Skeletal muscle tissue (tissue), 4 donors: ENCODE results near the gene DUSP22. TPM values are rescaled to one million over a fixed set of nuclear protein-coding genes. Genes with fewer than 3 reads are reported as not detected.
"Not testable (repeated sequence)": the region's sequence is repeated elsewhere in the genome, so short reads cannot be mapped to it uniquely, and the experiment has no call there.

ENCODE experiments used
- H3K27ac ChIP-seq: one replicate; pipeline ENCODE4 v1.7.0; 2013; ENCODE audit warnings: mild to moderate bottlenecking, low read depth, low read length, inconsistent platforms
- H3K27me3 ChIP-seq, 3 donors: one replicate each; pipeline ENCODE4 v1.7.0; 2013; ENCODE audit warnings: low read length in 3 of 3; ENCODE audit not compliant: control insufficient read depth in 3 of 3, insufficient read depth in 3 of 3
- H3K36me3 ChIP-seq, 3 donors: one replicate each; pipeline ENCODE4 v1.7.0; 2013; ENCODE audit warnings: low read length in 3 of 3; ENCODE audit not compliant: control insufficient read depth in 3 of 3, insufficient read depth in 3 of 3
- H3K4me1 ChIP-seq, 3 donors: one replicate each; pipeline ENCODE4 v1.7.0; 2013; ENCODE audit warnings: low read length in 3 of 3, mild to moderate bottlenecking in 3 of 3; ENCODE audit not compliant: control insufficient read depth in 3 of 3, insufficient read depth in 3 of 3
- H3K4me3 ChIP-seq, 3 donors: one replicate each; pipeline ENCODE4 v1.7.0; 2013; ENCODE audit warnings: low read length in 3 of 3
- H3K9ac ChIP-seq, 3 donors: one replicate each; pipeline ENCODE4 v1.7.0; 2013; ENCODE audit warnings: low read length in 3 of 3, mild to moderate bottlenecking in 3 of 3, moderate library complexity in 2 of 3, low read depth in 1 of 3
- H3K9me3 ChIP-seq, 3 donors: one replicate each; pipeline ENCODE4 v1.7.0; 2013; ENCODE audit warnings: low read length in 3 of 3; ENCODE audit not compliant: control insufficient read depth in 3 of 3
- total RNA-seq: library from RNA; depleted of rRNA; stranded (reverse); fragments of >200 nt; gene quantifications from one replicate; pipeline ENCODE4 v1.2.3, GENCODE V29; 2014
- donor health status: Osteomylitis.

Gene DUSP22
- total RNA-seq, 1 donor from 2014 or later, result 17.7 TPM

- peaks cover 15 to 24% (median 23%) of the 10 kb centered on the region in 3 donors for H3K4me1 ChIP-seq
- no peak overlapping the region for H3K9ac ChIP-seq
- no peak overlapping the region for H3K27ac ChIP-seq
- no peaks in the 10 kb centered on the region for H3K27me3 ChIP-seq
- no peak overlapping the region for H3K4me3 ChIP-seq
- peaks cover 0 to 5% (median 0%) of the 10 kb centered on the region in 3 donors for H3K36me3 ChIP-seq
- no peaks in the 10 kb centered on the region for H3K9me3 ChIP-seq
These were observed 30.8 kb downstream of the DUSP22 start for GRCh38 chr6:322940-323729.

DNA sequence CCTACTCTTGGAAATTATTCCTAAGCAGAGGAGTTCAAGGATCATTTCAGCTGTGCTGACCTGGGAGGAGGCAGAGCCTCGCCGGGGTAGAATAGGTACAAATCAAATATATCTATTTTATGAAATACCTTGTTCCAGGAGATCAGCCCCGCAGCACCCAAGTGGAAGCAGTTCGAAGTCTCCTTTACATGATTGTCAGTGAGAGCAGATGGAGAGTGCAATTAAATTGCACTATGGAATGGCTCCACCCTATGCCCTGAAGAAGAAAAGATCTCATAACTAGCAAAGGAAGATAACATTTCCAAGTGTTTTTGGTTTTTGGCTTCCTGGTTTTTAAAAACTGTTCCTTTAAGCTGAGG lies 31.4 kb downstream of the DUSP22 start:
- Histone ChIP-seq H3K9me3 (no peaks in the 10 kb centered on the region), H3K27me3 (no peaks in the 10 kb centered on the region), H3K27ac (no peak overlapping the region), H3K9ac (no peak overlapping the region), H3K36me3 (peaks cover 0 to 5% (median 0%) of the 10 kb centered on the region in 3 donors), H3K4me3 (no peak overlapping the region), H3K4me1 (peaks cover 18 to 25% (median 25%) of the 10 kb centered on the region in 3 donors)

DNA sequence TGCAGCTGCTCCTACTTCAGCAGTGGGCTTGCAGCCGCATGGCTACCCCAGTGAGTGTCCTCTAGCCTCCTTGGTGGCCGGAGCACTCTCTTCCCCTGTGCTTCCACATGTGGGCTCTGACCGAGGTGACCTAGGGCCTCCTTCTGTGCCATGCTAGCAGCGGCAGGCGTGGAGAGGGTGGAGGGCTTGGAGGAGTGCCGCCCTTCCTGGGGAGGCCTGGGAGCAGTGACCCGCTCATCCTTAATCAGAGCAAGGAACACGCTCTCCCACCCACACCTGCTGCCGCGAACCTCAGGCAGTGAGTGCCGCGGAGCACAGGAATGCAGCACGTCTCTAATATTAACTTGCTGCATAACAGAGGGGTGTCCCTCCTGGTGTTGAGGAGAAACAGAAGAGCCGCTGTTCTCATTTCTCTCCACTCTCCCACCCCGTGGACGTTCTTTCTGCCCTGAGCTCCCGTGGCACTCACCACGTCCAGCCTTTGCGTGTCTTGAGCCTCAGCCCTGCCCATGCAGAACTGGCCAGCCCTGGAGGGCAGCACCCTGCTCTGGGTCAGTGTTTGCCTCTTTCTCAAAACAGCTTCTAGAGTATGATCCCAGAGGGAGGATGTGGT lies 31.9 kb downstream of the DUSP22 start:
- Histone ChIP-seq H3K9ac (peak overlapping the region in 1 of 3 donors; percentile 8), H3K27me3 (no peaks in the 10 kb centered on the region), H3K9me3 (no peaks in the 10 kb centered on the region), H3K4me3 (no peak overlapping the region), H3K27ac (no peak overlapping the region), H3K4me1 (peaks cover 18 to 25% (median 25%) of the 10 kb centered on the region in 3 donors), H3K36me3 (peaks cover 0 to 5% (median 0%) of the 10 kb centered on the region in 3 donors)

- Histone ChIP-seq H3K4me1 (peaks cover 18 to 25% (median 25%) of the 10 kb centered on the region in 3 donors), H3K27me3 (no peaks in the 10 kb centered on the region), H3K27ac (no peak overlapping the region), H3K9me3 (no peaks in the 10 kb centered on the region), H3K4me3 (no peak overlapping the region), H3K9ac (no peak overlapping the region), H3K36me3 (peaks cover 0 to 5% (median 0%) of the 10 kb centered on the region in 3 donors)
These were observed 32.4 kb downstream of the DUSP22 start for GRCh38 chr6:324729-325125.

GRCh38 chr6:325161-325860 lies 33.0 kb downstream of the DUSP22 start:
- H3K27ac ChIP-seq, H3K9me3 ChIP-seq, H3K4me3 ChIP-seq, H3K27me3 ChIP-seq, H3K36me3 ChIP-seq, H3K9ac ChIP-seq: not testable (repeated sequence)
- H3K4me1 ChIP-seq, result peaks cover 18 to 25% (median 22%) of the 10 kb centered on the region in 3 donors

DNA sequence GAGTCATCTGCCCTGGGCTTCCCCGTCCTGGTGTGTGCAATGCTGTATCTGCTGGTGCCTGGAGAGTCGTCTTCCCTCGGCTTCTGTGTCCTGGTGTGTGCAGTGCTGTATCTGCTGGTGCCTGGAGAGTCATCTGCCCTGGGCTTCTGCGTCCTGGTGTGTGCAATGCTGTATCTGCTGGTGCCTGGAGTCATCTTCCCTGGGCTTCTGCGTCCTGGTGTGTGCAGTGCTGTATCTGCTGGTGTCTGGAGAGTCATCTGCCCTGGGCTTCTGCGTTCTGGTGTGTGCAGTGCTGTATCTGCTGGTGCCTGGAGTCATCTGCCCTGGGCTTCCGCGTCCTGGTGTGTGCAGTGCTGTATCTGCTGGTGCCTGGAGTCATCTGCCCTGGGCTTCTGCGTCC lies 33.8 kb downstream of the DUSP22 start:
- not testable (repeated sequence) for H3K9me3 ChIP-seq, H3K27me3 ChIP-seq, H3K4me3 ChIP-seq, H3K9ac ChIP-seq, H3K36me3 ChIP-seq, H3K27ac ChIP-seq
- peaks cover 18 to 25% (median 20%) of the 10 kb centered on the region in 3 donors for H3K4me1 ChIP-seq

DNA sequence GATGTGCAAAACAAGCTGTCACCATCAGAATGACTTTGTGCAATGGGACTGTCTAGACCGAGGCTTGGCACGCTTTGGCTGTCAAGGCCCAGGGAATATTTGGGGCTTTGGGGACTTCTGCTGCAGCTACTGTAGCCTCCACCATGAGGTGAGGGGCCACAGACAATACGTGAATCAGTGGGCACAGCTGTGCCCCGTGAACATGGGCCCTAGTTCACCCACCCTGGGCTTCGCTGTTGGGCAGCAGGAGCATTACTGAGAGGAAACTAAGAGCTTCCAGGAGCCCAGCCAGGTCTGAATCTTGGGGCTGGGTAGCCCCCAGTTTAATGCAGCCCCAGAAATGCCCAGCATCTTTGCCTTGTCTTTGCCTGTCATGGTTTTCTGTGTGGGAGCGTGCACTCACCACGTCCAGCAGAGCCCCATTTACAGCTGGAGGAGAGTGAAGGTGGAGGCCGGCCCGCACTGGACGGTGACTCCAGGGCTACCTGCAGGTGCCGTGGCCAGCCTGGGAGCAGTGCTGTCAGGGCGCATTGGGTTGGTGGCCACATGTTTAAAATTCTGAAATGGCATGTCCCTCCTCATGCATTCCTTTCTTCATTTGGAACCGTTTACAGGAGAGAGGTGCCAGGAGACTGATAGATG lies 34.7 kb downstream of the DUSP22 start:
- no peak overlapping the region for H3K27ac ChIP-seq
- no peaks in the 10 kb centered on the region for H3K27me3 ChIP-seq
- peaks cover 0 to 2% (median 0%) of the 10 kb centered on the region in 3 donors for H3K36me3 ChIP-seq
- H3K4me1 ChIP-seq, result peaks cover 18 to 29% (median 20%) of the 10 kb centered on the region in 3 donors
- H3K4me3 ChIP-seq, result peak overlapping the region in 1 of 3 donors; percentile 41
- H3K9me3 ChIP-seq, result no peaks in the 10 kb centered on the region
- H3K9ac ChIP-seq, result no peak overlapping the region

DNA sequence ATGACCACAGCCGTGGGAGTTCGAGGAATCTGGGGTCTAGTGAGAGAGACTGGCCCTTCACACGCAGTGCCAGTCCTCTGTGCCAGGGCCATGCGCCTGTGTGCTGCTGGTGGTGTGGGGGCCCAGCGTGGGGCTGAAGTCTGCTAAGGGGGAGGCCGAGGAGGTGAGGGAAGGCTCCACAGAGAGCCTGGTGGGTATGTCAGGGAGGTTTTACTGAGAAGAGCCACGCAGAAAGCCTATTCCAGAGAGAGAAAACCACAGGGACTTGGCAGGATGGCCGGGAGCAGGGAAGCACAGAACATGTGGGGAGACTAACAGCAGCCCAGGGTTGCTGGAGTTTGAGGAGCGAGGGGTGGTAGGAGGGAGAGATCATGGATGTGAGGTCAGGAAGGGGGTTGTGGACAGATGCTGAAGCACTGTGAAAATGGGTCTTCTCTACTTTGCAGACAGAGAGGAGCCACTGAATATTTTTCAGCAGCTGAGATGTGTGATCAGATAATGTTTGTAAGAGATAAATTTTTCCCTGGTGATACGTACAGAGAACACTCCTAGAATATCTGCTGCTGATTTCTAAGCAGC lies 35.3 kb downstream of the DUSP22 start:
- H3K36me3 ChIP-seq, result peaks cover 0 to 2% (median 0%) of the 10 kb centered on the region in 3 donors
- H3K4me3 ChIP-seq, result peak overlapping the region in 2 of 3 donors; percentile 2 to 41
- peaks cover 18 to 30% (median 20%) of the 10 kb centered on the region in 3 donors for H3K4me1 ChIP-seq
- no peaks in the 10 kb centered on the region for H3K27me3 ChIP-seq
- no peak overlapping the region for H3K9ac ChIP-seq
- H3K9me3 ChIP-seq, result no peaks in the 10 kb centered on the region
- peak overlapping the region; percentile 11 for H3K27ac ChIP-seq

- Histone ChIP-seq H3K27ac (no peak overlapping the region), H3K27me3 (no peaks in the 10 kb centered on the region), H3K9me3 (no peaks in the 10 kb centered on the region), H3K4me3 (peak overlapping the region in 1 of 3 donors; percentile 2), H3K4me1 (peaks cover 18 to 31% (median 20%) of the 10 kb centered on the region in 3 donors), H3K9ac (no peak overlapping the region), H3K36me3 (peaks cover 0 to 2% (median 0%) of the 10 kb centered on the region in 3 donors)
These were observed 35.9 kb downstream of the DUSP22 start for GRCh38 chr6:328136-328670.
